ENCODE data around the gene SYT11.
"Not testable (repeated sequence)": the region's sequence is repeated elsewhere in the genome, so short reads cannot be mapped to it uniquely, and the experiment has no call there.

SYT11 gene

GRCh38 chr1:155920717-155921116 is 61.4 kb downstream of the SYT11 start:
- Histone ChIP-seq H2AFZ (ENCODE audit: low read length) (no peak overlapping the region), H3K4me3 (ENCODE audit: low read length, poor library complexity, severe bottlenecking) (no peak overlapping the region), H3K9me2 (replicated peaks; ENCODE audit: low read depth, low read length) (no peaks in the 10 kb centered on the region), H3K27me3 (ENCODE audit: insufficient read depth, low read length, poor library complexity, severe bottlenecking) (no peaks in the 10 kb centered on the region), H3K9ac (ENCODE audit: low read depth, low read length, poor library complexity, severe bottlenecking) (no peak overlapping the region), H3F3A (ENCODE audit: low read depth) (0 out of 2 replicates have a peak, but pooled peaks cover 3% of the 10 kb centered on the region), H3K4me2 (ENCODE audit: low read depth, low read length, poor library complexity, severe bottlenecking) (no peak overlapping the region), H3K36me3 (ENCODE audit: insufficient read depth, low read length) (peaks cover 85% of the 10 kb centered on the region), H3K79me2 (ENCODE audit: insufficient read depth, low read length) (peaks cover 27% of the 10 kb centered on the region), H3K9me3 (ENCODE audit: insufficient read depth, low read depth, low read length) (no peaks in the 10 kb centered on the region), H3K4me1 (ENCODE audit: insufficient read depth, low read length, poor library complexity, severe bottlenecking) (no peaks in the 10 kb centered on the region), H4K20me1 (ENCODE audit: insufficient read depth, low read length, poor library complexity, severe bottlenecking) (peaks cover 26% of the 10 kb centered on the region)
- no peak for TF ChIP-seq CTCF (conservative IDR thresholded peaks at IDR 0.05; ENCODE audit: low read length)
- TF ChIP-seq EZH2phosphoT487 (IDR thresholded peaks at IDR 0.05; ENCODE audit: borderline replicate concordance), result no peak

GRCh38 chr1:155925506-155925905 is 66.1 kb downstream of the SYT11 start:
- Histone ChIP-seq H2AFZ (ENCODE audit: low read length) (no peak overlapping the region), H3K36me3 (ENCODE audit: insufficient read depth, low read length) (peaks cover 84% of the 10 kb centered on the region), H4K20me1 (ENCODE audit: insufficient read depth, low read length, poor library complexity, severe bottlenecking) (peaks cover 60% of the 10 kb centered on the region), H3K4me1 (ENCODE audit: insufficient read depth, low read length, poor library complexity, severe bottlenecking) (peaks cover 6% of the 10 kb centered on the region), H3K79me2 (ENCODE audit: insufficient read depth, low read length) (peaks cover 68% of the 10 kb centered on the region), H3K27me3 (ENCODE audit: insufficient read depth, low read length, poor library complexity, severe bottlenecking) (no peaks in the 10 kb centered on the region), H3K4me3 (ENCODE audit: low read length, poor library complexity, severe bottlenecking) (no peak overlapping the region), H3K9me2 (replicated peaks; ENCODE audit: low read depth, low read length) (no peaks in the 10 kb centered on the region), H3K9ac (ENCODE audit: low read depth, low read length, poor library complexity, severe bottlenecking) (no peak overlapping the region), H3F3A (ENCODE audit: low read depth) (no peaks in the 10 kb centered on the region), H3K4me2 (ENCODE audit: low read depth, low read length, poor library complexity, severe bottlenecking) (no peak overlapping the region), H3K9me3 (ENCODE audit: insufficient read depth, low read depth, low read length) (no peaks in the 10 kb centered on the region)
- TF ChIP-seq CTCF (conservative IDR thresholded peaks at IDR 0.05; ENCODE audit: low read length) (no peak), EZH2phosphoT487 (IDR thresholded peaks at IDR 0.05; ENCODE audit: borderline replicate concordance) (no peak)

- Histone ChIP-seq H2AFZ (ENCODE audit: low read length) (no peak overlapping the region), H3K4me2 (ENCODE audit: low read depth, low read length, poor library complexity, severe bottlenecking) (peak overlapping the region; percentile 33), H3K36me3 (ENCODE audit: insufficient read depth, low read length) (peaks cover 49% of the 10 kb centered on the region), H3K27me3 (ENCODE audit: insufficient read depth, low read length, poor library complexity, severe bottlenecking) (no peaks in the 10 kb centered on the region), H3K4me1 (ENCODE audit: insufficient read depth, low read length, poor library complexity, severe bottlenecking) (peaks cover 27% of the 10 kb centered on the region), H3K9ac (ENCODE audit: low read depth, low read length, poor library complexity, severe bottlenecking) (peak overlapping the region; percentile 2), H3K9me3 (ENCODE audit: insufficient read depth, low read depth, low read length) (no peaks in the 10 kb centered on the region), H3K4me3 (ENCODE audit: low read length, poor library complexity, severe bottlenecking) (peak overlapping the region; percentile 33), H4K20me1 (ENCODE audit: insufficient read depth, low read length, poor library complexity, severe bottlenecking) (peaks cover 73% of the 10 kb centered on the region), H3K9me2 (replicated peaks; ENCODE audit: low read depth, low read length) (no peaks in the 10 kb centered on the region), H3K79me2 (ENCODE audit: insufficient read depth, low read length) (peaks cover 86% of the 10 kb centered on the region), H3F3A (ENCODE audit: low read depth) (no peaks in the 10 kb centered on the region)
- no peak for TF ChIP-seq CTCF (conservative IDR thresholded peaks at IDR 0.05; ENCODE audit: low read length)
- no peak for TF ChIP-seq EZH2phosphoT487 (IDR thresholded peaks at IDR 0.05; ENCODE audit: borderline replicate concordance)
These were observed 69.7 kb downstream of the SYT11 start for GRCh38 chr1:155929057-155929456.

GRCh38 chr1:155930725-155931124 is 71.4 kb downstream of the SYT11 start:
- not testable (repeated sequence) for H3F3A ChIP-seq (ENCODE audit: low read depth); H3K9me3 ChIP-seq (ENCODE audit: insufficient read depth, low read depth, low read length); H3K27me3 ChIP-seq (ENCODE audit: insufficient read depth, low read length, poor library complexity, severe bottlenecking); H2AFZ ChIP-seq (ENCODE audit: low read length); H3K9me2 ChIP-seq (replicated peaks; ENCODE audit: low read depth, low read length)
- Histone ChIP-seq H3K79me2 (ENCODE audit: insufficient read depth, low read length) (peaks cover 82% of the 10 kb centered on the region), H3K4me3 (ENCODE audit: low read length, poor library complexity, severe bottlenecking) (peak overlapping the region; percentile 94), H4K20me1 (ENCODE audit: insufficient read depth, low read length, poor library complexity, severe bottlenecking) (peaks cover 69% of the 10 kb centered on the region), H3K4me1 (ENCODE audit: insufficient read depth, low read length, poor library complexity, severe bottlenecking) (peaks cover 32% of the 10 kb centered on the region), H3K9ac (ENCODE audit: low read depth, low read length, poor library complexity, severe bottlenecking) (peak overlapping the region; percentile 97), H3K4me2 (ENCODE audit: low read depth, low read length, poor library complexity, severe bottlenecking) (peak overlapping the region; percentile 88), H3K36me3 (ENCODE audit: insufficient read depth, low read length) (peaks cover 35% of the 10 kb centered on the region)
